CD4-positive, alpha-beta T cell treated with Interferon gamma for 1 hour (primary cell): ENCODE measurements around the gene TRIO.
A peak's percentile ranks its signal among the peaks of the same experiment; 100 is the strongest.

Experiments used
- DNase-seq: peaks from one replicate; pipeline ENCODE4 v3.0.0-alpha.2; 2020

TRIO gene

GRCh38 chr5:14123974-14124482 is 19.1 kb upstream of the TRIO start:
- no peak for DNase-seq

- DNase-seq, result no peak
Measured at GRCh38 chr5:14125262-14125661, 17.9 kb upstream of the TRIO start.

- no peak for DNase-seq
Measured at GRCh38 chr5:14127587-14127986, 15.6 kb upstream of the TRIO start.

- no peak for DNase-seq
Measured at GRCh38 chr5:14128079-14128478, 15.1 kb upstream of the TRIO start.

GRCh38 chr5:14129123-14129522 is 14.0 kb upstream of the TRIO start:
- DNase-seq, result no peak

DNA sequence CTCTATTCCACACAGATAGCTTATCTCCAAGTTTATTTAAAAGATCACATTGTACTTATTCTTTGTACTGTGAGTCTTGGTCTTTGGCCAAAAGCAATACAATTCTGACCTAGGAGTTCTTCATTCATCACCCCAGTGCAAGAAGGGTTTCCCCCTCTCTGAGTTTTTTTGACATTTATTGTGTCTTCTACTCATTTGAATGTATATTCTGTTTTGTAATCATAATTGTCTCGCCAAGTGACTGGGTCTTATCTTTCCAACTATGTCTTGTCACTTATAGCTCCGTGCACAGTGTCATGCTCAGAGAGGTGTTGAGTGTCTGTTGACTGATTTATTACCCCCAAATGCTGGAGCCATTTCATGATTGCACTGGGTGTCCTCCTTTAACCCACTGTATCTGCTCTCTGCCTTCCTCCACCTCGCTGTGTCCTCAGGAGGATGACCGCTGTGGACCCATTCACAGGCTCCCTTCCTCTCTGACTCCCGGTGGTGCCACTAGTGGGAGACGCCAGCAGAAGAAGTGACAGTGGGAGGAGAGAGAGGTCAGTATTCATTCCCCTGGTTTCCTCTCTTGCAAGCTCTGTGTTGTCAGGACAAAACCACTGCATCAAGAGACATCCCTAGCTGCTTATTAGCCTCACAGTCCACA is 11.2 kb upstream of the TRIO start:
- DNase-seq, result no peak

GRCh38 chr5:14133394-14133793 is 9.7 kb upstream of the TRIO start:
- no peak for DNase-seq

DNA sequence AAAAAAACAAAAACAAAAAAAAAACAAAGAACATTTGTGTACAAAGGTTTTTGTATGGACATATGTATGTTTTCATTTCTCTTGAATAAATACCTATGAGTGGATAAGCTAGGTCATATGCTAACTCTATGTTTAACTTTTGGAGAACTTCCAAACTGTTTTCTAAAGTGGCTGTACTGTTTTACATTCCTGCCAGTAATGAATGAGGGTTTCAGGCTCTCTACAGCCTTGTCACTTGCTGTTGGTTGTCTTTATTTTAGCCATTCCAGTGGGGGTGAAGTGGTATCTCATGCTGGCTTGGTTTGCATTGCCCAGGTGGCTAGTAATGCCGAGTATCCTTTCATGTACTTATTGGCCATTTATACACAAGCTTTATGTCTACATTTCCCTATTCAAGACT is 9.1 kb upstream of the TRIO start:
- DNase-seq, result no peak

GRCh38 chr5:14134771-14135170 is 8.4 kb upstream of the TRIO start:
- DNase-seq, result no peak

DNA sequence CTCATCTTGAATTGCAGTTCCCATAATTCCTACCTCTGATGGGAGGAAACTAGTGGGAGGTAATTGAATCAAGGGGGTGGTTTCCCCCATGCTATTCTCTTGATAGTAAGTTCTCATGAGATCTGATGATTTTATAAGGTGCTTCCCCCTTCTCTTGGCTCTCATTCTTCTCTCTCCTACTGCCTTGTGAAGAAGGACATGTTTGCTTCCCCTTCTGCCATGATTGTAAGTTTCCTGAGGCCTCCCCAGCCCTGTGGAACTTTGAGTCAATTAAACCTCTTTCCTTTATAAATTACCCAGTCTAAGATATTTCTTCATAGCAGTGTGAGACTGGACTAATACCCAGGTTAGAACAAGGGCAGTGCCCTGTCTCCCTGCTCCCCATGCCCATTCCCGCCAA is 7.5 kb upstream of the TRIO start:
- DNase-seq, result no peak

GRCh38 chr5:14136228-14136627 is 6.9 kb upstream of the TRIO start:
- no peak for DNase-seq

- DNase-seq, result no peak
Measured at GRCh38 chr5:14138608-14139540, 4.3 kb upstream of the TRIO start.

- no peak for DNase-seq
Measured at GRCh38 chr5:14141764-14142163, 1.4 kb upstream of the TRIO start.

GRCh38 chr5:14142202-14142826 is 828 bp upstream of the TRIO start:
- no peak for DNase-seq

DNA sequence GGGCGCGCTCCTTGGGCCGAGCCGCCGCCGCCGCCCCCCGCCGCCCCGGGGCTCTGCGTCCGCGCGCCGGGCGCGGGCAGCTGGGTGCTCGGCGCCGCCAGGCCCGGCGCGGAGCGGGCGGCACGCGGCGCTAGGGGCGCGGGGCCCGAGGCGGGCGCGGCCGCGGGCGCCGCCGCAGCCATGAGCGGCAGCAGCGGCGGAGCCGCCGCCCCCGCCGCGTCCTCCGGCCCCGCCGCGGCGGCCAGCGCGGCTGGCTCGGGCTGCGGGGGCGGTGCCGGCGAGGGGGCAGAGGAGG is 351 bp downstream of the TRIO start:
- no peak for DNase-seq

- peak; percentile 26 for DNase-seq
Measured at GRCh38 chr5:14143841-14144585, 871 bp downstream of the TRIO start.

GRCh38 chr5:14144586-14145434 is 1.7 kb downstream of the TRIO start:
- peak; percentile 72 for DNase-seq

DNA sequence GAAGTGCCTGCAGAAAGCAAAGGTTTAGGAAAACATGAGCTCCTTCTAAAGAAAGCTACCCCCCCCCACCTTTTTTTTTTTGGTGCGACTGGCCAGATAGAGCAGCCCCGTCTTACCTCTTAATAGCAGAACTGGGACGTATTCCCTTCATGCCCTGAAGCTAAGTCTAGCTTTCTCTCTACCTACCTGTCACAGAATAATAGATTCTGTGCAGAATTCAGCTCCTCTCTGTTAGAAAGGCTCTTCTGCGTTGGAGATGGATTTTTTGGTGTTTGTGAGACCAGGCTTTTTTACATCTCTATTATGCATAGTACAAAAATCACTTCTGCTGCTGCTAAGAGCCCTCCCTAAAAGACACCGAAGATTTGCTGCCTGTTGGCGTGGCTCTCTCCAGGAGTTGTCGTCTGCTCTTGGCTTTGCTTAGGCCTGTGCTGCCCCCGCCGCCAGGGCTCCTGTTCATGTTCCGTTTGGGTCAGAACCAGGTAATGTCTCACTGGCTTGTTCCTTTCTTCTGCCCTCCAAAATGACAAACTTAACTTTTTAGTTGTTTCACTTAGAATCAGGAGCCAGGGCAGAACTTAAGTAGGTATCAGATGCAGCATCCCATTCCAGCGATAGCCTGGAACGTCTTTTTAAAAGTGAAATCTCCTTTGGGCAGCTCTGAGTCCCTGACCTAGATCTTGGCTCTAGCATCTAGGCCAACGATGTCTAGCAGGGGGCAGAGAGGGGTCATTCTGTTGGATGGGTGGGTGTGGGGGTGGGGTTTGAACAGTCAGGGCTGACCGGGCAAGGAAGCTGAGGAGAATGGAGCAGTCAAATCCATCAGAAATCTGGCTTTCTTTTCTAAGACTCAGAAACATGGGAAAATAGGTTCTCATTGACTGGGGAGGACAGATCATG is 2.5 kb downstream of the TRIO start:
- DNase-seq, result no peak

DNA sequence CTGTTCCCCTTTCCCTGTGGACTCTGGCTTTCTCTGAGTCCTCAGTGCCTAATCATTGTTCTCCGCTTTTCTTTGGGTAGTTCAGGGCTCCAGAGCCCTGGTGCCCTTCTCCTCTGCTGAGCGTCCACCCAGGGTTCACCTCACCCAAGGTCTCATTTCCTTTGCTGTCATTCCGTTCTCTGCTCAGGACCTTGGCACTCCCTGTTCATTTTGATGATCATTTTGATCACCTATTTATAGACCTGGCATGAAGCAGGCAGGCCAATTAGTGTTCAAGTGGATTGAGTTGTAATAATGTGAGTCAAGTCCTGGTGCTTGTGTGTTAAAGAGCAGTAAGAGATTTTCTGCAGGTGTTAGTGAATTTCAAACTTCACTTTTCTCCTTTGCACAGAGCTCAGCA is 3.6 kb downstream of the TRIO start:
- DNase-seq, result no peak

GRCh38 chr5:14147210-14147609 is 4.1 kb downstream of the TRIO start:
- no peak for DNase-seq

DNA sequence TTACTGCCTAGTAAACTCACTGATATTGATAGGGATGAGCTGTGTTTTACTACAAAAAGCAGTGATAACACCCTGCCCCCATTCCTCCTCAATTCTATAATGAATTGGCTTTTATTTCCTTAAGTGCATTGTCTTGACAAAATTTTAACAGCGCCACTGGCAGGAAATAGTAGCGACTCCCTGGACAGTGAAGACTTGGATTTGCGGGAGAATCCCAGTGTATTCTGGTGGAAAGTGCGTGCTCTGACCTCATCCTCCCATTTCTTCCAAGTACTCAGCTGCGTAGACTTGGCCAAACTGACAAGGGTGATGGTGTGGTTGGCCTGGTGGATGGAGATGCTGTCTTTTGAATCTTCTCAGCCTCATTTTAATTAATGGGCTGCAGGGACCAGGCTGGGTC is 5.3 kb downstream of the TRIO start:
- DNase-seq, result no peak
